ENCODE results near the gene GHITM. TPM values are rescaled to one million over a fixed set of nuclear protein-coding genes. Genes with fewer than 3 reads are reported as not detected.

GHITM gene
- total and polyA plus RNA-seq, 2 of the 8 experiments (the other 6 are each of a cell fraction or from before 2014, with no cell fraction given): 86.2 to 97.0 TPM

DNA sequence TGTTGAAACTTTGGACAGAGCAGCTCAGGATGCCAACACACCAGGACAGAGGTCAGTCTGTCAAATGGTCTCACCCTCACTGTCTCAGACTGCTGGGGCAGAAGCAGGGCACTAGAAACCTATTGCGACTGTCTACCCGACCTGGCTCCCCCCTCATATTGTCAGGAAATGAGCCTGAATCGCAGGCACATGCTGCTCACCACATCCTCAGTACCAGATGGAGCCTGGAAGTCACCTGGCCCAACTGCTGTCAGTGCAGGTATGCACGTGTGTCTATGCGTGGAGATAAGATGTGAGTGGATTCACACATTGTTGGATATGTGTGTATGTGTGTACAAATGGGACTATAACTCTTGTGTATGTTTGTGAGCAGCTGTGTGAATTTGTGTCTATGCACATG is 51.8 kb downstream of the GHITM start:
- Histone ChIP-seq H3K56ac (replicated peaks; ENCODE audit: insufficient read length, low read depth, low read length) (no peak overlapping the region), H4K5ac (ENCODE audit: insufficient read length, low read depth, low read length) (no peak overlapping the region), H3K9ac (replicated peaks in 1 of 4; ENCODE audit: extremely low read depth in 1 of 4, low read depth in 3 of 4, low read length in 3 of 4) (no peak overlapping the region), H3K14ac (ENCODE audit: insufficient read length) (no peak overlapping the region), H3K79me1 (ENCODE audit: low read depth, low read length) (peaks cover 4% of the 10 kb centered on the region; the same call in 1 of the 2 replicates), H3K4me3 (ENCODE audit: extremely low read depth in 1 of 4, insufficient read depth in 2 of 4, low read depth in 3 of 4, low read length in 4 of 4) (no peak overlapping the region), H2BK120ac (replicated peaks; ENCODE audit: low read depth, low read length) (no peak overlapping the region), H2BK12ac (ENCODE audit: low read depth, low read length) (no peak overlapping the region), H3K18ac (ENCODE audit: extremely low read depth, low read length) (no peak overlapping the region), H3K9me3 (ENCODE audit: insufficient read depth in 2 of 2, low read depth in 1 of 2, low read length in 1 of 2) (no peaks in the 10 kb centered on the region), H4K20me1 (replicated peaks in 1 of 2; ENCODE audit: control insufficient read depth in 1 of 2, insufficient read depth in 2 of 2, low read length in 2 of 2) (peaks cover 0 to 8% of the 10 kb centered on the region in 2 experiments), H3K27me3 (replicated peaks in 1 of 4; ENCODE audit: control insufficient read depth in 3 of 4, extremely low read depth in 1 of 4, insufficient read depth in 3 of 4, low read length in 3 of 4) (peaks cover 2 to 29% (median 28%) of the 10 kb centered on the region in 4 experiments), H2AFZ (ENCODE audit: low read length) (no peak overlapping the region), H3K36me3 (ENCODE audit: control insufficient read depth in 2 of 4, insufficient read depth in 4 of 4, low read length in 3 of 4) (no peaks in the 10 kb centered on the region; a peak in 1 of 8 replicates), H3K23me2 (ENCODE audit: low read depth, low read length) (peaks cover 22% of the 10 kb centered on the region; the same call in 1 of the 2 replicates), H3K27ac (ENCODE audit: low read depth, low read length) (no peak overlapping the region), H2BK5ac (ENCODE audit: low read depth, low read length) (no peak overlapping the region), H3K23ac (ENCODE audit: insufficient read length) (no peak overlapping the region), H3K4me1 (replicated peaks in 1 of 4; ENCODE audit: control insufficient read depth in 3 of 4, insufficient read depth in 4 of 4, low read length in 3 of 4) (peaks cover 0 to 5% (median 2%) of the 10 kb centered on the region in 4 experiments; a peak in 4 of 7 replicates), H2AK5ac (ENCODE audit: low read depth, low read length) (peak overlapping the region; percentile 26; the same call in 1 of the 2 replicates), H4K91ac (replicated peaks; ENCODE audit: insufficient read length, low read length) (peak overlapping the region; percentile 17), H4K8ac (ENCODE audit: extremely low read depth, insufficient read depth, low read length) (no peak overlapping the region), H3K4ac (replicated peaks; ENCODE audit: insufficient read length, low read depth, low read length) (no peak overlapping the region), H3K79me2 (ENCODE audit: control insufficient read depth in 1 of 2, insufficient read depth in 2 of 2, low read length in 2 of 2) (no peaks in the 10 kb centered on the region), H3K4me2 (ENCODE audit: insufficient read depth in 1 of 2, low read depth in 2 of 2, low read length in 2 of 2) (no peak overlapping the region), H2BK20ac (ENCODE audit: low read length) (no peak overlapping the region), H2BK15ac (ENCODE audit: low read length) (no peak overlapping the region)
- TF ChIP-seq CREB1 (IDR thresholded peaks at IDR 0.05) (no peak), SIX5 (IDR thresholded peaks at IDR 0.05; ENCODE audit: low read depth, low read length) (no peak), HDAC2 (IDR thresholded peaks at IDR 0.05; ENCODE audit: borderline replicate concordance in 1 of 2, low read depth in 2 of 2, low read length in 2 of 2) (no peak), EZH2 (IDR thresholded peaks at IDR 0.05; ENCODE audit: low read depth, low read length, severe bottlenecking) (no peak), BACH1 (IDR thresholded peaks at IDR 0.05; ENCODE audit: low read length) (no peak)
- CTCF ChIA-PET (ENCODE audit: partially characterized antibody): interaction anchor here (1.0 to 8.6 kb wide), 7 partner anchors 13 to 66 kb away, joined by 3 to 64 read pairs (median 7); partner anchors contain the start of gene GHITM
- WGBS, 2 experiments (ENCODE audit: extremely low coverage in 1 of 2, insufficient coverage in 1 of 2, insufficient read length in 1 of 2, insufficient replicate concordance in 2 of 2, low coverage in 1 of 2, low lambda C conversion rate in 2 of 2, missing lambda C conversion rate in 1 of 2): 74% methylated on average over 5 of the region's 5 CpGs; no CpG with 5 or more reads in 1 of the 2 experiments
- DNase-seq (ENCODE audit: low read depth in 1 of 2, low spot score in 2 of 2) (no peak), FAIRE-seq (no peak)
- POLR2A ChIA-PET (ENCODE audit: partially characterized antibody): interaction anchor here (1.5 to 2.1 kb wide), 2 partner anchors 32 to 50 kb away, joined by 4 read pairs; no protein-coding TSS in a partner anchor

Measured in H1 (cell line).